HG03460 (cell line): ENCODE results near the gene PRXL2B.

ENCODE experiments used
- ATAC-seq: cut with Tn5 transposase; IDR thresholded peaks from one replicate; pipeline ENCODE4 v1.9.1; 2021; ENCODE audit not compliant: unreplicated experiment

The PRXL2B gene

DNA sequence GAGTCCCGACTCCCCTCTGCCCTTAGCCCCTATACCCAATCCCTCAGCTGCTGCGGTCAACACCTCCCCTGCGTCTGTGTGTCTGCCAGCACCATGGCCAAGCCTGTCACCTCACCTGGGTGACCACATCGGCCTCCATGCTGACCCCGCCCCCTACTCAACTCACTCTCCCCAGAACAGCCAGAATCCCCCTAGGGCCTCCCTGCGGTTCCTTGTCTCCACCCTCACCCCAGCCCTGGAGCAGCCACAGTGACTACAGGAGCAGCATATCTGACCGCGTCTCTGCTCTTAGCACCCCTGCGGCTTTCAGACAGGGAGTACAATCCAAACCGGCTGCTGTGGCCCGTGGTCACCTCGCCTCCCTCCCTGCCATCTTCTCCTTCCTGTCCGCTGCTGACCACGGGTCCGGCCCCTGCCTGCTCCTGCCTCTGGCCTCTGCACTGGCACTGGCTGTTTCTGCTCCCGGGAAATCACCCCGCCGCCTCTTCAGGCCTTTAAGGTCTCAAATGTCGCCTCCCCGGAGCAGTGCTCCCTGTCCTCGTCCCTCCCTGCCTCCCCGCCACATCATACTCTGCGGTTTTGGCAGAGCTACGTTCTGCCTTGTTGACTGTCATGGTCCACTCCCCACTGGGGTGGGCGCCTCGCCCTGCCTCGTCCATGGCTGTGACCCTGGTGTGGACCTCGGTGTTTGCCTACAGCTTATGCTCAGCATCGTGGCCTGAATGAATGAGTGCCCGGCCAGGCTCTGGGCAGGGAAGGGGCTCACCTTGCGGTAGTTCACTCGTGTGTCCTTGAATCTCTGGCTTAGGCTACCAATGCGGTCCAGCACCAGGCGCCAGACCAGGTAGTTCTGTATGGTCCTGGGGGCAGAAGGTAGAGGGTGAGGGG is 11.1 kb downstream of the PRXL2B start:
- ATAC-seq = no peak

DNA sequence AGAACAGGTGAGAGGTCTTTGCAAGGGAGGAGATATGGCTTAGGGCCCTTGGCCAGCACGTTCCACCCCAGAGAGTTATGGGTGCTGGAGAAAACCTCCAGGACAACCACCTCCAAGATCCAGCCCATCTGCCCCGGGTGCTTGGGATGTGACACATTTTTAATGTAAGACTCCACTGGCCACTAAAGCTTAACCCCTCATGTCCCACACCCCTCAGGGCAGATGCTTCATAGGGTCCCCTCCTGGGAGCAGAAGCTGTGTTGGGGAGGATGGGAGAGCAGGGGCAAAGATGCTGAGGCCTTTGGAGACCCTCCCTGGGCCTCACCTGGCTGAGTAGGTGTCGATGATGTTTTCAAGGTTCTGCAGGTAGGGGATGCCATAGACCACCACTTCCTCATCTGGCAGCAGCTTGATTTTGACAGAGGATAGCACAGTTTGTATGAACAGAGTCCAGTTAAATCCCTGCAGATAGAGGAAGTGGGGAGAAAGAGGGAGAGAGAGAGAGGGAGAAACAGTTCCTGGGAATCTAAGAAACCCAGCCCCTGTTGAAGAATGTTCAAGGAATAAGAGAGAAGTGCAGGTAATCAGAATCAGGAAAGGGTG is 11.9 kb downstream of the PRXL2B start:
- no peak for ATAC-seq

DNA sequence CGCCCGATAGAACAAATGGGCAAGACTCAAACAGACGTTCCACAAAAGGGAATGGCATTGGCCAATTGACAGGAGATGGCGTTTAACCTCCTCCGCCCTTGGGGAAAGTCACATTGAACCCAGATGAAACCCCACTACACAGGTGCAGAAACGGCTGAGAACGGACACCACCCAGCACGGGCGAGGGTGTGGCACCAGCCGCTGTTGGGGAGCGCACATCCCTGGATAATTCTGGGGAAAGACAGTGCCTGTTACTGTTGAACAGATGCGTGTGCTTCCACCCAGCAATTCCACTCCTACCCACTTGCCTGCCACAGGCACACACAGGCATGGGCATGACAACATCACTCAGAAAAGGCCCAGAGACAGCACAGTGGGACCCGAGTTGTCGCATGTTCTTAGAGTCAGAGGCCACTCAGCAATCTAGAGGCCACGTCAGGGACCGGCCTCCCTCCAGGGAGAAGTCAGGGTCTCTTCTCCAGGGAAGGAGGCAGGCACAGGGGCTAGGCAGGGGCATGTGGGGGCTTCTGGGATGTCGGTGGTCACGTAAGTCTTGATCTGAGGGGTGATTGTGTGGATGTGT is 15.2 kb downstream of the PRXL2B start:
- no peak for ATAC-seq

DNA sequence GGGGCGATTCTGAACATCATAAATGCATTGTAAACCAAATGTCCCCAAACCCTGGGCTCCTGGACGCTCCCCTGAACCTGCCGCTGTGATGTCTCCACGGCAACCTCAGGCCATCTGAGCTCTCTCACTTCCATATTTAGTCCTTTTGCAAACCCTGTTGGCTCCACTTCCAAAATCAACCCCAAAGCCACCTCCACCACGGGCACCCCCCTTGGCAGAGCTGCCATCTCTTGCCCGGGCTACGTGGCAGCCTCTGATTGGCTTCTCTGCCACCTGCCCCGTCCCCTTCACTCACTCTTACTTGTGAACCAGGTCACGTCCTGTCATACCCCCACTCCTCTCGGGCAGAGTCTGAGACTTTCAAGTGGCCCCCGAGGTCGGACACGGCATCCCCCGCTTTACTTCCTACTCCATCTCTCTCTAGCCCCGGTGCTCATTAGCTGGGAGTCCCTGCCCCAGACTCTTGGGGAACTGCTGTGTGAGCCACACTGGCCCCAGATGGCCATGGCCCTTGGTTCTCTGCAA is 15.8 kb downstream of the PRXL2B start:
- ATAC-seq = no peak

DNA sequence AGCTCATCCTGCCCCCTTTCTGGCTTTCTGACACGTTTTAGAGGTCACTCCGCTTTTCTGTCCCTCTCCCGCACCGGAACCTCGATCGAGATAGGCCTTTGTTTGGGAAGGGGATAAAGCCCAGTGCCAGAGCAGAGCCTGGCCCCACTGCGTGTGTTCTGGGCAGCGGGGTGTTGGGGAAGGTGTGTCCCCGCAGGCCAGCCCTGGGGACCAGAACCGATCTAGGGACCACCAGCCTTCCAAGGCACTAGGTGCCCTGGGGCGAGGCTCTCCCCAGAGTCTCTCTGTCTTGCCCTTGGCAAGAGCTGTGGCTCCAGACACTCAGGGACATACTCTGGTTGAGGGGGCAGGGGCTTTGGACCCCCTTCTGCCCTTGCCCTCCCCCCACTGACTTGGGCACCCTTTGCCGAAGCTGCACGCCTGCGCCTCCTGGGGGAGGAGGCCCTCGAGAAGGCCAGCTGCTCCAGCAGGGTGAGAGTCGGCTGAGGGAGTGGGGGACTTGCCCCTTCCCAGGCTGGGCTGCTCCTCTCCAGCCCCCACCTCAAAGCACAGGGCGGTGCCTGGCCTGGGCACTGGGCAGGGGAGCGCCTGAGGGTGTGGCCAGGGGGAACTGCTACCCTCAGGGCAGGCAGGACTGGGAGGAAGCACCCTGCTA is 16.4 kb downstream of the PRXL2B start:
- no peak for ATAC-seq

DNA sequence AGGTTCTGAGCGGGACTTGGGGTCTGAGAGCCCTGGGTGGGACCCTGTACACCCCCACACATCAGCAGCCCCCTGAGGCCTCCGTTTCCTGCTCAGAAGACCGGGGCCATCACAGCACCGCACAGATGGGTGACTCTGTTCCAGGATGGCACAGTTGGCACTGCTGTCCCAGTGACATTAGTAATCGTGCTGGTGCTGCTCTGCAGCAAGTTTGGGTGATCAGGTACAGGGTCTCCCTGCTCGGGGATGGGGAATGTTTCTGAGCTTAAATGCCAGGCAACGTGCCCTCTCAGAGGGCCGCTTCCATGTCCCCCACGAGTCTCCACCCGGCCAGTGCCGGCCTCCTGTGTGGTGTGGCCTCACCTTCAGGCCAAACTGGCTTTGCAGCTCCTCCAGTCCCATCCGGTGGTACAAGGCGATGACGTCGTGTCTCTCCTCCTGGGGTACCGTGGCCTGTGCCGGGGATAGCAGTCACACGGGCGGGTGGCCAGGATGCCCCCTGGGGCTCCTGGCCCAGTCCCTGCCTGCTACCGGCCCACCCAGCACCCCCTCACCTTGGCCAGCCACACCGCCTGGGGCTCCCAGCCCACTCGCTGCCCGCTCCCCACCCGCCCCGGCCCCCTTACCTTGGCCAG is 17.1 kb downstream of the PRXL2B start:
- ATAC-seq = no peak

DNA sequence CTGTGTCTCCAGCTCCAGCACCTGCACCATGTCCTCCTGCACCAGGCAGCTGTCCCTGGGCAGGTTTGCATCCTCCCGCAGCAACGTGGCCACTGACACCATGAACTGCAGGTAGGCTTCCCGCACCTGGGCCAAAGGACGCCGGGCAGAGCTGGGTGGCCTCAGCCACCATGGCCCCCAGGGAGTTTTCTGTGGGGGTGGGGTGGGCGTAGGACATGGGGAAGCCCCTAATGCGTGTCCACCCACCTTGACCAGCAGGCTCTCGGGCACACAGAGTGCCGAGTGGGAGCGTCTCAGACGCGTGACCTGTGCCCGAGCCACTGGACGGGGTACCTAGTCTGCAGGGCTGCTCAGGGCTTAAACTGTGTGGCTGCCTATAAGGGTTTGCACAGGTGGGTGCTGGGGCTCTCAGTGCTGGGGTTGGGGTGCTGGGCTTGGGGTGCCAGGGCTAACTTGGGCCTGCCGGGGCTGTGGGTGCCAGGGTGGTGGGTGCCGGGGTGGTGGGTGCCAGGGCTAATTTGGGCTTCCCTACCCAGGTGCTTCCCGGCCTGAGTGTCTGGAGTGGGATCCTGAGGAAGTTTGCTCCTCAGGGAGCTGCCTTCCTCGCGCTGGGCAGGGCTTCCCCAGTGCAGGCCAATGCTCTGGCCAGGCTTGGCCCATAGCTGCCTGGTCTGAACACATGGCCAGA is 17.7 kb downstream of the PRXL2B start:
- no peak for ATAC-seq

DNA sequence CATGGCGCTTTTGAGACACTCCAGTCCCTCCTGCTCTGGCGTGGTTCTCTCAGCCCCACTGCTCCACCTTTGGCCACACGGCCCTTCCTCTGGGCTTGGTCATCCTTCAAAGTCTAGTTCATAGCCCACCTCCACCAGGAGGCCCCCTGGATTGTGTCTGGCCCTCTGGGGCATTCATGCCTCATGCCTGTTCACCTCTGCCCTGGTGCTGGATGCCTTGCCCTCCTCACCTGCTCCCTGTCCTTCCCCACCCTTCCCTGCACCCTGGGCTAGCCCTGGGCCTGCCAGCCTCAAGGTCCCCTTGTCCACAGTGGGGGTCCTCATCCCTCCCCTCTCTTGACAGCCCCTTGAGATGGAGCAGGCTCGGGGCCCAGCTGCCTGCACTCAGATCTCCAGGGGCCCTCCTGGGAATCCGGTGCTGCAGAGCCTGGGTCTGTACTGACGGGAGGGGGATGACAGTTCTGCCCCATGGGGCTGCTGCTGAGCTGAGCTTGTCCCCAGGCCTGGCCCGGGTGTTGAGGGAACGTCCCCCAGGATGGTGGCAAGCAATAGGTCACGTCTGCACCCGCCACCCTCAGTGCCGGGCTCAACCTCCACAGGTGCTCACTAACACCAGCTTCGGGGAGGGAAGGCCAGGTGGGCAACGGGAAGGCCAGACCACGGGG is 18.4 kb downstream of the PRXL2B start:
- ATAC-seq = no peak

DNA sequence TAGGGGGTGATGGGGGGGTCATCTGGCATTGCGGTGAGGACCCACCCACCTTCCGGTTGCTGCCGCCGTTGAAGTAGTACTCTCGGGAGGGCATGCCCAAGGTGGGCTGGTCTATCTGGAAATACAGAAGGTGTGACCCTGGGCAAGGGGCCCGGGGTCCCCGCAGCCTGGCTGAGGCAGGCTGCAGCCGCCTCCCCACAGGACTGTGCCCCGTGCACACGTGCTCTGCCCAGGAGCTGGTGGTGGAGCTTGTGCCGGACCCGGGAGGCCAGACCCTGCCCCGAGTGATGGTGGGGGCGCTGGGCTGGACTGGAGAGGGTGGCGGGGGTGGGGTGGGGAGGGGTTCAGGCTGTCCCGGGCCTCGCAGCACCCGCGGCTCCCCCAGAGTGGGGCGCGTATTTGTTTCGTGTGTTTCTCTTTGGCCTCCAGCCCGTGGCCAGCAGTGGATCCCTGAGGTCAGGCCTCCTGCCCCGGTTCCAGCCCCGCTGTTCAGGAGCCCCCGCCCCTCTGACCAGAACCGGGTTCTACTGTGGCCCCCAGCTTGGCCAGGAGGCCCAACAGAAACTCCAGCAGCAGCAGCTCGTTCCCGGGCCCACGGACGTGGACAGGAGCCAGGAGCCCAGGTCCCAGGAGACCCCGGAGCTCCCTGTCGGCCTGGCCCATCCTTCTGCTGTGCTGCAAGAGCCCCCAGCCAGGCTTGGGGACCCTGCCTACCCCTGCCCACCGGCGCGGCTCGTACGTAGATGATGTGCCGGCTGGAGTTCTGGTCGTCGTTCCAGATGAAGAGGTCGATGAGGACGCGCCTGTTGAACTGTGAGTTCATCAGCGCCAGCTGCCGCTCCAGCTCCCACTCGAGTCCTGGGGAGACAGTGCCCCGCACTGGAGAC is 19.2 kb downstream of the PRXL2B start:
- ATAC-seq = no peak

DNA sequence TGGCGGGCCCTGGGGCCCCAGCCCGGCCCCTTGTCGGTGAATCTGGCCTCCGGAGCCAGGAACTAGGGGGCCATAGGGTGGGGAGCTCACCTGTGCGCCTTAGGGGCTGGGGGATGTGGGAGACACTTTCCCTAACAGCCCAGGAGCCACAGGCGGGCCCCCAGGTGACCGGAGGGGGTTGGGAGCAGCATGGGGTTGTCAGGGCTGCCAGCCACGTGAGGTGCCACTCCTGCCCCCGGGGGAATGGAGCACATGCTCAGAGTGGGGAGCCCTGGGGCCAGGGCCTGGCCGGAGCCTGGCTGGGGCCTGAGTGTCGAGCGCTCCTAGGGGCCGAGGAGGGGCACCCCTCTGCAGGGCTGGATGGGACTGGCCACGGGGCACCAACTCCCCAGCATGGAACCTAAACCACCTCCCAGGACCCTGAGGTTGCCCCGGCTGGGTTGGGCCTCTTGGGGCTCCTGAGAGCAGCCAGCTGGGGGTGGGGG is 19.9 kb downstream of the PRXL2B start:
- ATAC-seq = no peak

DNA sequence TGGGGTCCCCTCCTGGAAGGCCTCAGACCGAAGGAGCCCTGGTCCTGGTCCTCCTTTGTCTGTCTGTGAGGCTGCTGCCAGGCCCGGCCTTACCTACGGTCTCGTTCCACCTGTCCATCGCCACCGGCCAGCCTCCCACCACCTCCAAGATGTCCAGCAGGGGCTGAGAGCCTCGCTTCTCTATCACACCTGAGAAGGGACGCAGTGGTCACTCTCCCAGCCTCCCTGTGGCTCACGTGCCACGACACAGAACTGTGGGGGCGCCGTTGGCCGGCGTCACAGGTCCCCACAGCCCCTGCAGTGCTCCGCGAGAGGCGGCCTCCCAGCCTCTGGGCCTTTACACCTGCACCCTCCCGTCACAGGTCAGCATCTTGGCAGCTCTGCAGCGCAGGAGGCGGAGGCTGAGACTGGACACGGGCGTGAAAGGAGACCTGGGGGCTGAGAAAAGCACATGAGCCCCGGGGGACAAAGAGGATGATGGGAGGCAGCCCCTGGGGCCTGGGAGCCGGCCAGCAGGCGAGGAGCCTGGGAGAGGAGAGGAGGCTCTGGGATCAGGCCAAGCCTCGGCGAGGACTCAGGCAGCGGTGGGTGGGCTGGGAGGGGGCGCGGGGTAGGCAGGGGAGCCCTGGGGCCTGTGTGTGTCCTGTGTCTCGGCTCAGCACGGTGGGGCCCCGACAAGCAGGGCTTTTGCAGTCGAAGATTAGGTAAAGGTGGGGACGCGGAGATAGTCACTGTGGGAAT is 20.5 kb downstream of the PRXL2B start:
- ATAC-seq = no peak

DNA sequence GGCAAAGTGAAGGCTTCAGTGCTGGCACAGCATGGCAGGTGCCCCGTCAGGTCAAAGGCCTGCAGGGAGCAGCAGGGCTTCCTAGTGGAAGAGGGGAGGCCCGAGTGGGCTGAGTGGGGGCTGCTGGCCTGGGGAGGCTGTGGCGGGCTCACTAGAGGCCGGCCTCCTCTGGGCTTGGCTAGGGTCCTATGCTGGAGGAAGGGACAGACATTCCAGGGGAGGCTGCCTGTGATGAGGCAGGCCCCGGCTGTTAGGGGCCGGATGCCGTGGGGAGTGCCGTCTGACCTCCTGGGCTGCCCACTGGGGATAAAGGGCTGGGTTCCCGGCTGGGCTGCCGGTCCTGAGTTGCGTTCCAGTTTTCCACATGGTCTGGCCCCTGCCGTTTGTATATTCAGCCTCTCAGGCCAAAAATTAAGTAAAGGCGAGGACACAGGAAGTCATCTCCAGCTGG is 21.1 kb downstream of the PRXL2B start:
- ATAC-seq = no peak

DNA sequence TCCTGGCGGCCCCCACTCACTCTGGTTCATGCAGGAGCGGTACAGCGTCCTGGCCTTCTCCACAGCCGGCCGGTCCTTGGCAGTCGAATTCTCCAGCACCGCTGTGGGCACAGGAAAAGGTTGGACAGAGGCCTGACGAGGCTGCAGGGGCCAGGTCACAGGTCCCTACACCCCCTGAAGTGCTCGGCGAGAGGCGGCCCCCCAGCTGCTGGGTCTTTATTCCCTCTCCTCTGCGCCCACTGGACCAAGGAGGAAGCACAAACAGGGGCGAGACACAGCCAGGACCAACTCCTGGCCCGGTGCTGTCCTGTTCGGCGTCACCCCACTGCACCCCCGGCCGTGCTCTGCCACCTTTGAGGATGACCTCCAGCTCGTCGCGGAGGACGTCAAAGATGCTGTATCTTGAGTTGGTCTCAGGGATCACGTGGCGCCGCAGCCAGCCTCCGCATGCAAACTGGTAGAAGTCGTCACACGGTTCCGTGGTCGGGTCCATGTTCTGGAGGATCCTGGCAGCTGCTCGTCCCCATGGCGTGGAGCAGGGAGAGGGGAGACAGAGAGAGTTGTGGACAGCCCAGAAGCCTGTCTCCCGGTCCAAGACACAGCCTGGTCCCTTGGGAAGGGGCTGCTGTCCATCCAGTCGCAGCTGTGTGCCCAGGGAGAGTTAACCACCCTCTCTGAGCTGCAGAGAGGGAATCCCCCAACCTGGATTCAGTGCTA is 22.9 kb downstream of the PRXL2B start:
- ATAC-seq = no peak

DNA sequence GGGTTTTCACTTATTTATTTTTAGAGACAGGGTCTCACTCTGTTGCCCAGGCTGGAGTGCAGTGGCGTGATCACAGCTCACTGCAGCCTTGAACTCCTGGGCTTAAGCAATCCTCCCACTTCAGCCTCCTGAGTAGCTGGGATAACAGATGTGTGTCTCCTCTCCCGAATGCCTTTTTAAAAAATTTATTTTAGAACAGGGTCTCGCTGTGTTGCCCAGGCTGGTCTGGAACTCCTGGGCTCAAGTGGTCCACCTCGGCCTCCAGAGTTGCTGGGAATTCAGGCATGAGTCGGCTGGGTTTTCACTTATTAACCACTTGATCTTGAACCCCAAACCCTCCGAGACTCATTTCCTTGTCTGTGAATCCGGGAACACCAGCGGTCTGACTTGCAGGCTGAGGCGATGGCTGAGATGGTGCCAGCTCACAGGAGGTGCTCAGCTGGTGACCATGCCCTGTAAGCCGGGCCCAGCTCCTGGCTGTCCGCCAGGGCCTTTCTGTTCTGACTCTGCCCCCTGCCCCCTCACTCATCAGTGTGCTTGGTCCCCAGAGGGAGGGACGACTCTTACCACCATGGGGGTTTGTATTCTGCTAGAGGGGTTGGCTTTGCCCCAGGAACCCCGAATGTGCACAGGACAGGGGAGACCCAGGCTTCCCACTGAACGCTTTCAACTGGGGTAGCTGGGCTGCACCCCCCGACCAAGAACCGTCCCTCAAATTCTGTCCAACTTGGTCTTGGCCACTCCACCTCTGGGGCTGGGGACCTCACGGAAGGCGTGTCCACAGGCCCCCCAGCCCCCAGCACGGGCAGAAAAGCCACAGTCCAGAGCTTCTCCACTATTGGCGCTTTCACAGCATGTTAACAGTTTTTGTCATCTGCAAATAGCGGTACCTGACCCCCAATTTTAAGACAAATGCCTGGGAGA is 23.7 kb downstream of the PRXL2B start:
- ATAC-seq = no peak

DNA sequence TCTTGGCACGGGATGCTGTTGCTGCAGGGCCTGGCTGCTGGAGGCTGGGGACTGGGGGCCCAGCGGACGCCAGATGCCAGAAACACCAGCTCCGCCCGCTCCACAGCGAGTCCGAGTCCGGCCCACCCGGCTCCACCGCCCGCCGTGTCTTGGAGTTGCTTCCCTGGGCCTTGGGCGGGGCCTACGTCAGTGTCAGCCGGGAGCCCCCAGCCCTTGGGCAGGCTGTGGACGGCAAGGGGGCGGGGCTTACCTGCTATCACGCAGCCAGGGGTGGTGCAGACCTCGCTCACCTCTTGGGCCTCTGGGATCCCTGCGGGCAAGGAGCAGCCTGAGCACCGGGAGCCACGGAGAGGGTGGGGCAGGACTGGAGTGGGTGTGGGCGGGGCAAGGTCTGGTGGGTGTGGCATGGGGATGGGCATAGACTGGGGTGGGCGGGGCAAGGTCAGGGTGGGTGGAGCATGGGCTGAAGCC is 24.5 kb downstream of the PRXL2B start:
- no peak for ATAC-seq
